ENCODE data around the gene MAMDC4. TPM values are rescaled to one million over a fixed set of nuclear protein-coding genes. Genes with fewer than 3 reads are reported as not detected.
"Not testable (repeated sequence)": the region's sequence is repeated elsewhere in the genome, so short reads cannot be mapped to it uniquely, and the experiment has no call there.

The MAMDC4 gene
- total and polyA plus RNA-seq, 2 donors from 2014 or later: 5.8 to 8.1 TPM

DNA sequence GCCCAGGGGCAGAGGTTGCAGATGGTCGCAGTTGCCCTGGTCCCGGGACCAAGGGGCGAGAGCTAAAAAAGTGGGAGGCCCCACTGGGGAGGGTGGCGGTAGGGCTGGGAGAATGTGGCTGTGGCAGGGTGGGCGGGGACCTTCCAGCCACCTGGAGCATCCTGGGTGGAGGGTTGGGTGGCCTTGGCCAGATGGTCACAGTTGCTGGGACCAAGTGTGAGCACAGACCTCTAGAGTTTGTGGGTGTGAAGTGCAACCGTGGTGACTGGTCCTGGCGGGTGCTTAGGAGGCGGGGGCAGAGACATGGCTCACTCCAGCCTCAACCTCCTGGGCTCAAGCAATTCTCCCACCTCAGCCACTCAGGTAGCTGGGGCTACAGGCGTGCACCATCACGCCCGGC is 28.5 kb downstream of the MAMDC4 start:
- no peak for FAIRE-seq

DNA sequence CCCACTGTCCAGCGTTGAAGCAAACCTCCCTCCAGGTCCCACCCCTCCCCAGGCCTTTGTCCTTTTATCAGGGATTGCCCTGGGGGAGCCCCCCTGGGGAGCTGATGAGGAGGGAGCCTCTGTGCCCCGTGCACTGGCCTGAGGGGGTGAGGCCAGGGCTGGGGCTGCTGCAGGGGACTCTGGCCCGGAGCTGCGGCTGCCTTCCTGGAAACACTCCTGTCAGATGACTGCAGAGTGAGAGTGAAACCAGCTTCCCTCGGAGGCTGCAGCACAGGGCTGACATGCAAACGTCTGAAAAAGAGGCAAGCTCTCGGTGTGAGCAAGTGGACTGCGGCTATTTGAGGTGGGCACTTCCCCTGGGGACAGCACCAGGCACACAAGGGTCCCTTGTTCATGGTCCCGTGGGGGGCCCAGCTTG is 29.6 kb downstream of the MAMDC4 start:
- no peaks in the 10 kb centered on the region for H3K27me3 ChIP-seq (ENCODE audit: control insufficient read depth, insufficient read depth, low read length)
- H3K4me1 ChIP-seq (ENCODE audit: control insufficient read depth in 2 of 3, insufficient read depth in 2 of 3, low read depth in 1 of 3, low read length in 3 of 3): peaks cover 0 to 2% (median 0%) of the 10 kb centered on the region in 3 donors
- no peaks in the 10 kb centered on the region for H3K9me3 ChIP-seq (ENCODE audit: control insufficient read depth in 2 of 3, insufficient read depth in 1 of 3, low read length in 3 of 3)
- DNase-seq (peak in 1 of 5 donors; percentile 34), FAIRE-seq (no peak)
- TF ChIP-seq, protein P1, sequence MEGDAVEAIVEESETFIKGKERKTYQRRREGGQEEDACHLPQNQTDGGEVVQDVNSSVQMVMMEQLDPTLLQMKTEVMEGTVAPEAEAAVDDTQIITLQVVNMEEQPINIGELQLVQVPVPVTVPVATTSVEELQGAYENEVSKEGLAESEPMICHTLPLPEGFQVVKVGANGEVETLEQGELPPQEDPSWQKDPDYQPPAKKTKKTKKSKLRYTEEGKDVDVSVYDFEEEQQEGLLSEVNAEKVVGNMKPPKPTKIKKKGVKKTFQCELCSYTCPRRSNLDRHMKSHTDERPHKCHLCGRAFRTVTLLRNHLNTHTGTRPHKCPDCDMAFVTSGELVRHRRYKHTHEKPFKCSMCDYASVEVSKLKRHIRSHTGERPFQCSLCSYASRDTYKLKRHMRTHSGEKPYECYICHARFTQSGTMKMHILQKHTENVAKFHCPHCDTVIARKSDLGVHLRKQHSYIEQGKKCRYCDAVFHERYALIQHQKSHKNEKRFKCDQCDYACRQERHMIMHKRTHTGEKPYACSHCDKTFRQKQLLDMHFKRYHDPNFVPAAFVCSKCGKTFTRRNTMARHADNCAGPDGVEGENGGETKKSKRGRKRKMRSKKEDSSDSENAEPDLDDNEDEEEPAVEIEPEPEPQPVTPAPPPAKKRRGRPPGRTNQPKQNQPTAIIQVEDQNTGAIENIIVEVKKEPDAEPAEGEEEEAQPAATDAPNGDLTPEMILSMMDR (IDR thresholded peaks at IDR 0.05; ENCODE audit: borderline replicate concordance, extremely low read depth, insufficient read depth): no peak
- no peaks in the 10 kb centered on the region for H3K36me3 ChIP-seq (ENCODE audit: control insufficient read depth in 2 of 3, insufficient read depth in 3 of 3, low read length in 3 of 3)
- H3K4me3 ChIP-seq (ENCODE audit: low read length in 3 of 3): no peak overlapping the region
- H3K27ac ChIP-seq (ENCODE audit: low read depth in 2 of 2, low read length in 2 of 2): peak overlapping the region in 1 of 2 donors; percentile 22
- intact Hi-C loops (cut with DNase I): no loop called here
- H3K9ac ChIP-seq (ENCODE audit: low read length in 3 of 3): no peak overlapping the region

More for the DNA sequence above, 28.5 kb downstream of the MAMDC4 start:
- H3K9ac ChIP-seq (ENCODE audit: low read length in 3 of 3): no peak overlapping the region
- TF ChIP-seq, protein P1 (IDR thresholded peaks at IDR 0.05; ENCODE audit: borderline replicate concordance, extremely low read depth, insufficient read depth): no peak
- no peaks in the 10 kb centered on the region for H3K27me3 ChIP-seq (ENCODE audit: control insufficient read depth, insufficient read depth, low read length)
- peaks cover 0 to under 1% (median 0%) of the 10 kb centered on the region in 3 donors for H3K4me1 ChIP-seq (ENCODE audit: control insufficient read depth in 2 of 3, insufficient read depth in 2 of 3, low read depth in 1 of 3, low read length in 3 of 3)
- H3K36me3 ChIP-seq (ENCODE audit: control insufficient read depth in 2 of 3, insufficient read depth in 3 of 3, low read length in 3 of 3): no peaks in the 10 kb centered on the region
- DNase-seq: no peak
- no peaks in the 10 kb centered on the region for H3K9me3 ChIP-seq (ENCODE audit: control insufficient read depth in 2 of 3, insufficient read depth in 1 of 3, low read length in 3 of 3)
- H3K27ac ChIP-seq (ENCODE audit: low read depth in 2 of 2, low read length in 2 of 2): no peak overlapping the region
- intact Hi-C loops (cut with DNase I): no loop called here
- H3K4me3 ChIP-seq (ENCODE audit: low read length in 3 of 3): no peak overlapping the region

DNA sequence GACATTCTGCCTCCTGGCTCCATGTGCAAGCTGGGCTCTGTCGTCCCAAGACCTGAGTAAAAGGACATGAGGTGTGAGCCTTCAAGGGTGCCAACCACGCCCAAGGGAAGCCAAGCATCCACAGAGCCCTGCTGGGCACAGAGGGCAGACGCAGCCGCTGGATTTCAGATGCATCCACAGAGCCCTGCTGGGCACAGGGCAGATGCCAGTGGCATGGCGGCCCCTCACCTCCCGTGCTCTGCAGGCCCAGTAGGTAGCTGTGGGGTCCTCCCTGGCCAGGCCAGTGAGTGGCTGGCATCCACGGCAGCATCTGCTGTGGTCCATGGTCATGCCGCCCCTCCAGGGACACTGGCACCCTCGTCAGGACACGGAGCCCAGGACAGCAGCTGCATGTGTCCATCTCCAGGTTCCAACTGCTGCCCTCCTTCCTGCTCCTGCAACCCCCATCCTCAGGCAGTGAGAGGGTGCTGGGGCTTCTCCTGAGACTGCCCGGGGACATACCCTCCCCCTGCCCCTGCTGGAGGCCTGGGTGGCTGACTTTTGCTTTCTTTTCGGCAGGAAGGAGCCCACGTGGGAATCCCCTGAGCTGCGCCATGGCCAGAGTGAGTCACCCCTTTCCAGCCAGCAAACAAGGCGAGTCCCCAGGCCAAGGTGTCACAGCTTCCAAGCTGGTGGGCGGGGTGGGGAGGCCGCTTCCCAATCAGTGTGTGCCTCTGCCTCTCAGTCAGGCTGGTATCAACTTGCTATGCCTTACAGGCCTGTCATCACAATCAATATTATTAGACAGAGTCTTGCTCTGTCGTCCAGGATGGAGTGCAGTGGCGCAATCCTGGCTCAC is 30.2 kb downstream of the MAMDC4 start:
- DNase-seq: peak in 1 of 5 donors; percentile 90
- H3K9me3 ChIP-seq (ENCODE audit: control insufficient read depth in 2 of 3, insufficient read depth in 1 of 3, low read length in 3 of 3): no peaks in the 10 kb centered on the region
- no peak overlapping the region for H3K4me3 ChIP-seq (ENCODE audit: low read length in 3 of 3)
- intact Hi-C loops (cut with DNase I): no loop called here
- no peaks in the 10 kb centered on the region for H3K36me3 ChIP-seq (ENCODE audit: control insufficient read depth in 2 of 3, insufficient read depth in 3 of 3, low read length in 3 of 3)
- peak overlapping the region in 1 of 2 donors; percentile 22 for H3K27ac ChIP-seq (ENCODE audit: low read depth in 2 of 2, low read length in 2 of 2)
- no peaks in the 10 kb centered on the region for H3K27me3 ChIP-seq (ENCODE audit: control insufficient read depth, insufficient read depth, low read length)
- FAIRE-seq: no peak
- peaks cover 0 to 2% (median 2%) of the 10 kb centered on the region in 3 donors for H3K4me1 ChIP-seq (ENCODE audit: control insufficient read depth in 2 of 3, insufficient read depth in 2 of 3, low read depth in 1 of 3, low read length in 3 of 3)
- H3K9ac ChIP-seq (ENCODE audit: low read length in 3 of 3): no peak overlapping the region
- TF ChIP-seq, protein P1 (IDR thresholded peaks at IDR 0.05; ENCODE audit: borderline replicate concordance, extremely low read depth, insufficient read depth): no peak

DNA sequence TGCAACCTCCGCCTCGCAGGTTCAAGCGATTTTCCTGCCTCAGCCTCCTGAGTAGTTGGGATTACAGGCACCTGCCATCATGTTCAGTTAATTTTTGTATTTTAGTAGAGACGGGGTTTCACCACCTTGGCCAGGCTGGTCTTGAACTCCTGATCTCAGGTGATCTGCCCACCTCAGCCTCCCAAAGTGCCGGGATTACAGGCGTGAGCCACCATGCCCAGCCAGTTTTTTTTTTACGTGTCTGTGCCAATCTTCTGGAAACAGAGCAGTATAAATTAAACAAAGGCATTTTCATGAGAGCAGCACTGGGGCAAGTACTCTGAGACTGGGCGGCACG is 30.8 kb downstream of the MAMDC4 start:
- H3K9ac ChIP-seq (ENCODE audit: low read length in 3 of 3); H3K4me1 ChIP-seq (ENCODE audit: control insufficient read depth in 2 of 3, insufficient read depth in 2 of 3, low read depth in 1 of 3, low read length in 3 of 3); H3K4me3 ChIP-seq (ENCODE audit: low read length in 3 of 3); intact Hi-C loops (cut with DNase I); FAIRE-seq; H3K36me3 ChIP-seq (ENCODE audit: control insufficient read depth in 2 of 3, insufficient read depth in 3 of 3, low read length in 3 of 3); DNase-seq; H3K27ac ChIP-seq (ENCODE audit: low read depth in 2 of 2, low read length in 2 of 2); H3K9me3 ChIP-seq (ENCODE audit: control insufficient read depth in 2 of 3, insufficient read depth in 1 of 3, low read length in 3 of 3); H3K27me3 ChIP-seq (ENCODE audit: control insufficient read depth, insufficient read depth, low read length): not testable (repeated sequence)

DNA sequence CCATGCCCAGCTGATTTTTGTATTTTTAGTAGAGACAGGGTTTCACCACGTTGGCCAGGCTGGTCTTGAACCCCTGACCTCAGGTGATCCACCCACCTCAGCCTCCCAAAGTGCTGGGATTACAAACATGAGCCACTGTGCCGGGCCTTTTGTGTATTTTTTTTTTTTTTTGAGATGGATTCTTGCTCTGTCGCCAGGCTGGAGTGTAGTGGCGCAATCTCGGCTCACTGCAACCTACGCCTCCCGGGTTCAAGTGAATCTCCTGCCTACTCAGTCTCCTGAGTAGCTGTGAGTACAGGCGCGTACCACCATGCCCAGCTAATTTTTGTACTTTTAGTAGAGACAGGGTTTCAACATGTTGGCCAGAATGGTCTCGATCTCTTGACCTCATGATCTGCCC is 31.5 kb downstream of the MAMDC4 start:
- FAIRE-seq; H3K9ac ChIP-seq (ENCODE audit: low read length in 3 of 3); intact Hi-C loops (cut with DNase I); H3K27ac ChIP-seq (ENCODE audit: low read depth in 2 of 2, low read length in 2 of 2); H3K27me3 ChIP-seq (ENCODE audit: control insufficient read depth, insufficient read depth, low read length); H3K4me1 ChIP-seq (ENCODE audit: control insufficient read depth in 2 of 3, insufficient read depth in 2 of 3, low read depth in 1 of 3, low read length in 3 of 3); H3K36me3 ChIP-seq (ENCODE audit: control insufficient read depth in 2 of 3, insufficient read depth in 3 of 3, low read length in 3 of 3); H3K9me3 ChIP-seq (ENCODE audit: control insufficient read depth in 2 of 3, insufficient read depth in 1 of 3, low read length in 3 of 3); DNase-seq; H3K4me3 ChIP-seq (ENCODE audit: low read length in 3 of 3): not testable (repeated sequence)

Data from kidney (tissue), 14 donors.